HEK293T (cell line): ENCODE measurements around the gene KRT85.

Source experiments
- BHLHE40 ChIP-seq: fragments of 450-650 bp; IDR thresholded peaks from 2 replicates; pipeline ENCODE4 v1.6.1; 2016; ENCODE audit warnings: mild to moderate bottlenecking, moderate library complexity, borderline replicate concordance
- ELF4 ChIP-seq: fragments of 450-650 bp; IDR thresholded peaks from 2 replicates; pipeline ENCODE4 v1.6.1; 2017; ENCODE audit warnings: antibody characterized with exemption
- FOXA1 ChIP-seq: fragments of 450-650 bp; IDR thresholded peaks from 2 replicates; pipeline ENCODE4 v1.6.1; 2016; ENCODE audit warnings: mild to moderate bottlenecking
- FOXK2 ChIP-seq: fragments of 450-650 bp; IDR thresholded peaks from 2 replicates; pipeline ENCODE4 v1.6.1; 2016; ENCODE audit warnings: mild to moderate bottlenecking
- FOXM1 ChIP-seq: fragments of 450-650 bp; IDR thresholded peaks from 2 replicates; pipeline ENCODE4 v1.6.1; 2017; ENCODE audit warnings: mild to moderate bottlenecking, borderline replicate concordance
- L3MBTL2 ChIP-seq: fragments of 450-650 bp; conservative IDR thresholded peaks from 2 replicates; pipeline ENCODE4 v1.6.1; 2016; ENCODE audit warnings: mild to moderate bottlenecking
- NFRKB ChIP-seq: fragments of 450-650 bp; IDR thresholded peaks from 2 replicates; pipeline ENCODE4 v1.6.1; 2016; ENCODE audit warnings: mild to moderate bottlenecking, moderate library complexity
- SP1 ChIP-seq: fragments of 450-650 bp; IDR thresholded peaks from 2 replicates; pipeline ENCODE4 v1.6.1; 2017
- SUZ12 ChIP-seq: fragments of 450-650 bp; IDR thresholded peaks from 2 replicates; pipeline ENCODE4 v1.6.1; 2016; ENCODE audit warnings: mild to moderate bottlenecking
- TARDBP ChIP-seq: fragments of 450-650 bp; IDR thresholded peaks from 2 replicates; pipeline ENCODE4 v1.6.1; 2016
- ZNF384 ChIP-seq: fragments of 450-650 bp; IDR thresholded peaks from 2 replicates; pipeline ENCODE4 v1.6.1; 2016
- TF ChIP-seq, protein P1 (sequence below): fragments of 450-650 bp; IDR thresholded peaks from 2 replicates; pipeline ENCODE4 v1.6.1; 2016

DNA sequence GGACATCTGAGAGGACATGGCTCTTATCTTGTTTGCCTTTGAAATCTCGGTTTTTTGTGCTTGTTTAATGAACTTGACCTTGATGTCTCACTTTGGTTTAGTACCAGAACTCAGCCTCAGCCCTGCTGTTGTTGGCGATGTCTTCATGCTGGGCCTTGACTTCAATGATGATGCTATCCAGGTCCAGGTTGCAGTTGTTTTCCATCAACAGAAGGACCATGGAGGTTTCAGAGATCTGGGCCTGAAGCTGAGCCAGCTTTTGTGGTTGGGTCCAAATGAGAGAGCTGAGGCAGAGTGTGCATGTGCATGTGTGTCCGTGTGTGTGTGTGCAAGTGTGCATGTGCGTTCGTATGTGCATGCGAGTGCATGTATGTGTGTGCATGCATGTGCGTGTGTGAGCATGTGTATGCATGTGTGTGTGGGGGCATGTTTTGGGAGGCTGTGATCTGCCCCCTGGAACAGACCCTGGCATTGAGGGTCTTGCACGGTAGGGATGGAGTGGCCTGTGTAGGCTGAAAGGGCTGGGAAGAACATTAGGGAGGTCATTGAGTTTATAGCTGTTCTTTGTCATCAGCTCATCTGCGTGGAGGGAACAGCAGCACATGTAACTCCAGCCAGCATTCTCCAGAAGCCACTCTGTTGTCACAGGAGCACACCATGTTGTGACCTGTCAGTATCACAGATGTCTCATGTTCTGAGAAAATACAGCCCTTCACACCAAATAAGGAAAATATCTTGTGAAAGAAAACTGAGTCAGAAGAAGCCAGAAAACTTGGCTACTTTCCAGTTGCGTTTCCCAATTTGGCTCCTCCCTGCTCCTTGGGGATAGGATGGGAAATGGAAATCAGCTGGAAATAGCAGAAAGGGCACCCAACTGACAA is 48.8 kb upstream of the KRT85 start:
- TF ChIP-seq, protein P1, sequence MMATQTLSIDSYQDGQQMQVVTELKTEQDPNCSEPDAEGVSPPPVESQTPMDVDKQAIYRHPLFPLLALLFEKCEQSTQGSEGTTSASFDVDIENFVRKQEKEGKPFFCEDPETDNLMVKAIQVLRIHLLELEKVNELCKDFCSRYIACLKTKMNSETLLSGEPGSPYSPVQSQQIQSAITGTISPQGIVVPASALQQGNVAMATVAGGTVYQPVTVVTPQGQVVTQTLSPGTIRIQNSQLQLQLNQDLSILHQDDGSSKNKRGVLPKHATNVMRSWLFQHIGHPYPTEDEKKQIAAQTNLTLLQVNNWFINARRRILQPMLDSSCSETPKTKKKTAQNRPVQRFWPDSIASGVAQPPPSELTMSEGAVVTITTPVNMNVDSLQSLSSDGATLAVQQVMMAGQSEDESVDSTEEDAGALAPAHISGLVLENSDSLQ: no peak
- TF ChIP-seq FOXA1 (no peak), FOXM1 (no peak), BHLHE40 (no peak), TARDBP (no peak), SP1 (no peak), ZNF384 (no peak), FOXK2 (no peak), SUZ12 (no peak), L3MBTL2 (no peak), ELF4 (no peak), NFRKB (no peak)
